HG03575 (cell line): ENCODE results near the gene NOL9.
"Not testable (repeated sequence)": the region's sequence is repeated elsewhere in the genome, so short reads cannot be mapped to it uniquely, and the experiment has no call there.

Experiments used
- ATAC-seq: cut with Tn5 transposase; IDR thresholded peaks from one replicate; pipeline ENCODE4 v1.9.1; 2021; ENCODE audit not compliant: unreplicated experiment, insufficient number of reproducible peaks, low FRiP score; ENCODE audit errors: extremely low read depth

NOL9 gene

GRCh38 chr1:6554031-6554906, at the start of gene NOL9:
Gene NOL9, minus strand, starts transcription at chr1:6554513. Its CDS starts 11 bp downstream, at chr1:6554502.
- peak; percentile 52 for ATAC-seq

- no peak for ATAC-seq
These were observed 49.1 kb upstream of the NOL9 start for GRCh38 chr1:6603238-6603914.

GRCh38 chr1:6602669-6603237, 48.4 kb upstream of the NOL9 start, which contains the start of gene KLHL21:
Gene KLHL21, minus strand, starts transcription at chr1:6602869. Its CDS starts 52 bp downstream, at chr1:6602817.
- ATAC-seq, result no peak

GRCh38 chr1:6601923-6602668, 47.8 kb upstream of the NOL9 start:
- ATAC-seq, result no peak

- ATAC-seq, result no peak
These were observed 47.0 kb upstream of the NOL9 start for GRCh38 chr1:6601049-6601922.

GRCh38 chr1:6600410-6601048, 46.2 kb upstream of the NOL9 start:
- ATAC-seq, result no peak

GRCh38 chr1:6599991-6600390, 45.7 kb upstream of the NOL9 start:
- not testable (repeated sequence) for ATAC-seq

- ATAC-seq, result no peak
These were observed 45.0 kb upstream of the NOL9 start for GRCh38 chr1:6599141-6599975.

GRCh38 chr1:6597777-6598131, 43.4 kb upstream of the NOL9 start:
- no peak for ATAC-seq

- ATAC-seq, result no peak
These were observed 42.8 kb upstream of the NOL9 start for GRCh38 chr1:6596886-6597776.

- no peak for ATAC-seq
These were observed 42.0 kb upstream of the NOL9 start for GRCh38 chr1:6596351-6596750.

- no peak for ATAC-seq
These were observed 40.8 kb upstream of the NOL9 start for GRCh38 chr1:6594977-6595740.

GRCh38 chr1:6593810-6594209, 39.5 kb upstream of the NOL9 start:
- no peak for ATAC-seq

- no peak for ATAC-seq
These were observed 38.7 kb upstream of the NOL9 start for GRCh38 chr1:6592865-6593593.

- ATAC-seq, result no peak
These were observed 38.1 kb upstream of the NOL9 start for GRCh38 chr1:6592441-6592840.
